HL-60 (cell line): Measurements from ENCODE around the gene IFITM5.

Experiments used
- GABPA ChIP-seq: IDR thresholded peaks from 2 replicates; pipeline ENCODE4 v1.6.1; 2012; ENCODE audit warnings: low read depth
- POLR2AphosphoS5 ChIP-seq: IDR thresholded peaks from 2 replicates; pipeline ENCODE4 v1.6.1; 2012; ENCODE audit warnings: low read depth
- TF ChIP-seq, protein P1 (sequence below): IDR thresholded peaks from one replicate; pipeline ENCODE4 v1.5.1; 2011; ENCODE audit warnings: low read length, control low read depth, inconsistent platforms; ENCODE audit not compliant: insufficient read depth
- TF ChIP-seq, protein P2 (sequence below): IDR thresholded peaks from 2 replicates; pipeline ENCODE4 v1.6.1; 2012; ENCODE audit warnings: low read depth; ENCODE audit not compliant: insufficient replicate concordance

DNA sequence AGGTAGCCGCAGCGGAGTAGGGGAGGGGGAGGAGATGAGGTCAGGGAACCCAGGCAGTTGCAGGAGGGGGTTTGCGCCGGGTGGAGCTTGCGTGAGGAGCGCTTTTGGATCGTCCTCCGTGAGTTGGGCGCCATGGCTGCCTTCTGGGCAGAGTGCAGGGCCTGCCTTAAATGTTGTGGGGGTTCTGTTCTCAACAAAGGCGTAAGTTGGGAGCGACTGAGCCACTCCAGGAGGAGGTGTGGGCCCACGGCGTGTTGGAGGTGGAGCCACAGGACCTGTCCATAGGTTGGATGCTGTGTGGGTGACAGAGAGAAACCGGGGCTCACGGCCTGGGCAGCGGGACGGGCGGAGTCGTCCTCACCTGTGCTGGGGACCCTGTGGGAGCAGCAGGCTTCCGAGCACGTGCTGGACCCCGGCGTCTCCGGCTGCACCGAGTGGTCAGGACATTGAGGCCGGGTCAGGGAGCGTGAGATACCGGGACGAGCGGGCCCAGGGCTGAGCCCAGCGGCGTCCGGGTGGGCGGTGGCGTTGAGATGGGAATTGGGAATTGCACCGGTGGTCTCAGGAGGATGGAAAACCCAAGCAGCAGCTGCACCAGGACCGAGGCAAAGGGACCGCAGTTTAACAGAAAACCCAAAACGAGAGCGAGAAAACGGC is 11.4 kb downstream of the IFITM5 start:
- TF ChIP-seq, protein P1, sequence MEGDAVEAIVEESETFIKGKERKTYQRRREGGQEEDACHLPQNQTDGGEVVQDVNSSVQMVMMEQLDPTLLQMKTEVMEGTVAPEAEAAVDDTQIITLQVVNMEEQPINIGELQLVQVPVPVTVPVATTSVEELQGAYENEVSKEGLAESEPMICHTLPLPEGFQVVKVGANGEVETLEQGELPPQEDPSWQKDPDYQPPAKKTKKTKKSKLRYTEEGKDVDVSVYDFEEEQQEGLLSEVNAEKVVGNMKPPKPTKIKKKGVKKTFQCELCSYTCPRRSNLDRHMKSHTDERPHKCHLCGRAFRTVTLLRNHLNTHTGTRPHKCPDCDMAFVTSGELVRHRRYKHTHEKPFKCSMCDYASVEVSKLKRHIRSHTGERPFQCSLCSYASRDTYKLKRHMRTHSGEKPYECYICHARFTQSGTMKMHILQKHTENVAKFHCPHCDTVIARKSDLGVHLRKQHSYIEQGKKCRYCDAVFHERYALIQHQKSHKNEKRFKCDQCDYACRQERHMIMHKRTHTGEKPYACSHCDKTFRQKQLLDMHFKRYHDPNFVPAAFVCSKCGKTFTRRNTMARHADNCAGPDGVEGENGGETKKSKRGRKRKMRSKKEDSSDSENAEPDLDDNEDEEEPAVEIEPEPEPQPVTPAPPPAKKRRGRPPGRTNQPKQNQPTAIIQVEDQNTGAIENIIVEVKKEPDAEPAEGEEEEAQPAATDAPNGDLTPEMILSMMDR = no peak
- TF ChIP-seq POLR2AphosphoS5 = no peak
- TF ChIP-seq, protein P2, sequence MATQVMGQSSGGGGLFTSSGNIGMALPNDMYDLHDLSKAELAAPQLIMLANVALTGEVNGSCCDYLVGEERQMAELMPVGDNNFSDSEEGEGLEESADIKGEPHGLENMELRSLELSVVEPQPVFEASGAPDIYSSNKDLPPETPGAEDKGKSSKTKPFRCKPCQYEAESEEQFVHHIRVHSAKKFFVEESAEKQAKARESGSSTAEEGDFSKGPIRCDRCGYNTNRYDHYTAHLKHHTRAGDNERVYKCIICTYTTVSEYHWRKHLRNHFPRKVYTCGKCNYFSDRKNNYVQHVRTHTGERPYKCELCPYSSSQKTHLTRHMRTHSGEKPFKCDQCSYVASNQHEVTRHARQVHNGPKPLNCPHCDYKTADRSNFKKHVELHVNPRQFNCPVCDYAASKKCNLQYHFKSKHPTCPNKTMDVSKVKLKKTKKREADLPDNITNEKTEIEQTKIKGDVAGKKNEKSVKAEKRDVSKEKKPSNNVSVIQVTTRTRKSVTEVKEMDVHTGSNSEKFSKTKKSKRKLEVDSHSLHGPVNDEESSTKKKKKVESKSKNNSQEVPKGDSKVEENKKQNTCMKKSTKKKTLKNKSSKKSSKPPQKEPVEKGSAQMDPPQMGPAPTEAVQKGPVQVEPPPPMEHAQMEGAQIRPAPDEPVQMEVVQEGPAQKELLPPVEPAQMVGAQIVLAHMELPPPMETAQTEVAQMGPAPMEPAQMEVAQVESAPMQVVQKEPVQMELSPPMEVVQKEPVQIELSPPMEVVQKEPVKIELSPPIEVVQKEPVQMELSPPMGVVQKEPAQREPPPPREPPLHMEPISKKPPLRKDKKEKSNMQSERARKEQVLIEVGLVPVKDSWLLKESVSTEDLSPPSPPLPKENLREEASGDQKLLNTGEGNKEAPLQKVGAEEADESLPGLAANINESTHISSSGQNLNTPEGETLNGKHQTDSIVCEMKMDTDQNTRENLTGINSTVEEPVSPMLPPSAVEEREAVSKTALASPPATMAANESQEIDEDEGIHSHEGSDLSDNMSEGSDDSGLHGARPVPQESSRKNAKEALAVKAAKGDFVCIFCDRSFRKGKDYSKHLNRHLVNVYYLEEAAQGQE = no peak
- TF ChIP-seq GABPA = no peak
